Iris pigment epithelial cell (primary cell): ENCODE measurements around the gene HAS3.

Experiments used
- DNase-seq: peaks from one replicate; pipeline ENCODE4 v3.0.0-alpha.2; 2011; ENCODE audit warnings: low read depth

HAS3 gene

DNA sequence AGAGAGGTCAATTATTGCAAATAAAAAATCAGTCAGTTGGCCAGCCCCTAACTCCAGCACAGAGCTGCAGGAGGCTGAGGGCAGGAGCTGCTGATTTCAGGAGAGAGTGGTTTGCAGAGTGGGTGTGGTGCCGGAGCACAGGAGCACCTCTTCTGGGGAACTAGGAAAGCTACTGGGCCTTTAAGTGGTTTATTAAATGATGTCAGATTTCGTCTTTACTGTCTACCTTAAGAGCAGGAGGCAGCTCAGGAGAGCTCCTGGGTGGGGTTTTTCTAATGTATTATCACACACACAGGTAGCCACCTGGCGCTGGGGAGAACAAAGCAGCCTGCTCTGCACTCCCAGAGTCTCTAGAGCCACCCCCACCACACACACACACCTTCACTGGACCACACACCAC is 11.5 kb upstream of the HAS3 start:
- DNase-seq: no peak

GRCh38 chr16:69094501-69094900 is 11.0 kb upstream of the HAS3 start:
- DNase-seq: no peak

DNA sequence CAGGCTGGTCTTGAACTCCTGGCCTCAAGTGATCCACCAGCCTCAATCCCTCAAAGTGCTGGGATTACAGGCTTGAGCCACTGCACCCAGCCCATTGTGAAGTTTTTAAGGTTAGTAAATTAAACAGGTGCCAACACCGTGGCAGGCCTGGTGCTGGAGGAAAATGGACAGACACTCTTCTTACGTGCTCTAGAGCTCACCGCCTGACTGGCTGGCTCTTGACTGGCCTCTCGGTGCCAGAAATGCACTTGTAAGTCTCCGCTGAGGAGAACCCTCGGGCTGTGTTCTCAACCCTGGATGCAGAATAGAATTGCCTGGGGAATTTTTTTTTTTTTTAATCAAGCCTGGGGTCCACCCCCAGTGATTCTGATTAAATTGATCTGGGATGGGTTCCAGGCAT is 10.3 kb upstream of the HAS3 start:
- DNase-seq: no peak

GRCh38 chr16:69100071-69100691 is 5.3 kb upstream of the HAS3 start:
- no peak for DNase-seq

DNA sequence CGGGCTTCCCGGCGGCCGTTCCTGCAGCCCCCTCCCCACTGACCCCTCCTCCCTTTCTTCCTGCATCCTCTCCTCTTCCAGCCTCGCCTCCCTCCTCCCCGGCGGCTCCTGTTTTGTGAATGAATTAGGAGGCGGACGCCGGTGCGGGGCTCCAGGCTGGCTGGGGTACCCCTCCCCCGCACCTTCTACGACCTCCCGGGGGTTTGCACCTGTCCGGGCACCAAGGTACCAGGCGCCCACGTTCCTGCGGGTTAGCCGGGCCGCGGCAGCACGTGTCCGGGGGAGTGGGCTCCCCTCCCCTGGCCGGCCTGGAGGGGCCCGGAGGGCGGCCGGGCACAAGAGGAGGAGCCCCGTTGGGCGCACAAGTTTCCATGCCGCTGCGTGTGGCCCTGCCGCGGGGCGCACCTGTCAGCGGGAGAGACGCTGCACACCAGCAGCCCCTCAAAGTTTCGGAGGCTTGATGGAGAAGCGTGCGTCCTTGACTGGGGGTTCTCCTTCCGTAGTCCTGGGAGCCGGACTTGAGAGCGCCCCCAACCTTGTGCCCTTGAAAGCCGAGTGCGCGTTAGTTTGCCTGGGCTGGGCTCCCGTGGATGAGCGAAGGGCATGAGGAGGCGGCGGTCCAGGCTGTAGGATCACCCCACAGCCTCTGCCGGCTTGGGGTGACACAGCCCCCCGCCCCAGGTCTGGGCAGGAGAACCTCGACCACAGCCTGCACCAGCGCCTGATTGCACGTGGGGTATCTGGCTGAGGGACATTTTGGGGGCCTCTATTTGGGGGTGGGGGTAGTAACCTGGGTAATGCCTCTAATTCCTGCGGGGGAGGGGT is 1.2 kb downstream of the HAS3 start:
- DNase-seq: no peak

GRCh38 chr16:69107316-69107962 is 2.0 kb downstream of the HAS3 start:
- no peak for DNase-seq

DNA sequence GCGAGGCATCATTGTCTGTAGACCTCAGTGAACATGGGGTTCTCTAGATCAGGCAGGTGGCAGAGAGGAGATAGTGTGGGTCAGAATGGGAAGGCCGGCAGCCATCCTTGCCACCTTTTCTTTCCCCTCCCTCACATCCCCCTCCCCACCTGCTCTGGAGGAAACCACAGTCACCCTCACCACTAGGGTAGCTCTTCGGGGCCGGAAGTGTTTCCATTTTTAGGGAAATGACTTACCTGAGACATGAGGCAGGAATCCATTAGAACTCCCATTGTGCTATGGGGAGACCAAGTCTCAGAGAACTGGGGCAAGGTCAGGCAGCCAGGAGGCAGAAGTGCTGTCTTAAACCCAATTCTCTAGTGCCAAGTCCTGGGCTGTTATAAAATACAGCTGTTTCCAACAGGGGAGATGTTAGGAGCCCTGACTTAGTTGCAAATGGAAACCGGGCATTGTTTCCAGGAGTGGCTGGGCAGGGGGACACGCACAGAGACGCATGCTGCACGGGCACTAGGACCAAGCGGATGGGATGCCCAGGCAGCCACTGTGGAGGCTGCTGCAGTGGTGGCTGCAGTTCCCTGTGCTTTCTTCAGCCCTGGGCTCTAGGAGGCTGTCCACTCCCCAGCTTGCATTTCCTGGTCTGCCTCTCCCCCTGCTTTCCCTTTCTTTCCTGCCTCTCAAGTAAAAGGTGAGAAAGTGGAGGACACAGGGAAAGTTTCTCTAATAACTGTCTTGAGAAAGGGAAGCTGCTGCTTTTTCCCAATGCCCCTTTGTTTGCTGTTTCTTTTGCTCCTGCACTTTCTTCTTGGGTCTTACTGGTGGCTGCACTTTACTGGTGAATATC is 2.8 kb downstream of the HAS3 start:
- no peak for DNase-seq

DNA sequence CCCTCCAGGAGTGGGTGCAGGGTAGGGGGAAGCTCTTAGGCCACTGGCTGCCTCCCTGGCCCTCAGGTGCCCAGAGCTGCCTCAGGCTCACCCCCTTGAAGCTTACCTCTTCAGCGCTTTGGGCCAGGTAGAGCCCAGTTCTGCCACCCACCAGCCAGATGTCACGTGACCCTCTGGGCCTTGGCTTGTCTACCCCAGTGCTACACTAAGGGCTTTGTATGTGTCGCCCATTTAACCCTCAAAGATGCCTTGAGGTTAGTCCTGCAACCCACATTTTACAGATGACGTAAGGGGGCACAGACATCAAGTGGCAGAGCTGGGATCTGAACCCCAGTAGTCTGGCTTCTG is 3.4 kb downstream of the HAS3 start:
- DNase-seq: no peak

GRCh38 chr16:69109486-69110270 is 4.2 kb downstream of the HAS3 start:
- no peak for DNase-seq

DNA sequence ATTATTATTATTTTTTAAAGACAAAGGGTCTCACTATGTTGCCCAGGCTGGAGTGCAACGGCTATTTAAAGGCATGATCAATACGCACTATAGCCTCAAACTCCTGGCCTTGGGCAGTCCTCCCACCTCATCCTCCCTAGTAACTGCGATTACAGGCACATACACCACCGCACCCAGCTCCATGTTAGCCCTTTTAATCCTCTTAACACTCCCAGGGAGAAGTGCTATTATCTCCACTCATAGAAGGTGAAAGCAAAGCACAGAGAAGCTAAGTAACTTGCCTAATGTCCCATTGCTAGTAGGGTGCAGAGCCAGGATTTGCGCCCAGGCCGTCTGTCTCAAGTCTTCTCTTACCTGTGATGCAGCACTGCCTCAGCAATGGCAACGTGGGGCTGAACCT is 5.0 kb downstream of the HAS3 start:
- no peak for DNase-seq

GRCh38 chr16:69111216-69111875 is 5.9 kb downstream of the HAS3 start:
- DNase-seq: no peak

DNA sequence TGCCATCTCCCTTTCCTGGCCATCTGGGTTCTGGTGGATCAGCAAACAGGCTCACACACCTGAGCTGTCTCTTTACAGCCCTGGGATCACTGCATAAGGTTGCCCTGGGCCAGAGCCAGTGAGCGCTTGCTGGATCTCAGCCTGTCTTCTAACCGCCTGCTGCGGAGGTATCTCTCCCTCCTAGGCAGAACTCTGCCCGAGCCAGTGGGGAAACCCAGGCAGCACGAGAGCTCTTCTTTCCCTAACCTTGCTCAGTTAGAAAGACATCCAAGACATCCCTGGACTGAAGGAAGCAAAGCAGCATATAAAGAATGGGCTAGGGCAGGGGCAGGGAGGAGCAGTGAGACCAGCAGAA is 6.4 kb downstream of the HAS3 start:
- no peak for DNase-seq

DNA sequence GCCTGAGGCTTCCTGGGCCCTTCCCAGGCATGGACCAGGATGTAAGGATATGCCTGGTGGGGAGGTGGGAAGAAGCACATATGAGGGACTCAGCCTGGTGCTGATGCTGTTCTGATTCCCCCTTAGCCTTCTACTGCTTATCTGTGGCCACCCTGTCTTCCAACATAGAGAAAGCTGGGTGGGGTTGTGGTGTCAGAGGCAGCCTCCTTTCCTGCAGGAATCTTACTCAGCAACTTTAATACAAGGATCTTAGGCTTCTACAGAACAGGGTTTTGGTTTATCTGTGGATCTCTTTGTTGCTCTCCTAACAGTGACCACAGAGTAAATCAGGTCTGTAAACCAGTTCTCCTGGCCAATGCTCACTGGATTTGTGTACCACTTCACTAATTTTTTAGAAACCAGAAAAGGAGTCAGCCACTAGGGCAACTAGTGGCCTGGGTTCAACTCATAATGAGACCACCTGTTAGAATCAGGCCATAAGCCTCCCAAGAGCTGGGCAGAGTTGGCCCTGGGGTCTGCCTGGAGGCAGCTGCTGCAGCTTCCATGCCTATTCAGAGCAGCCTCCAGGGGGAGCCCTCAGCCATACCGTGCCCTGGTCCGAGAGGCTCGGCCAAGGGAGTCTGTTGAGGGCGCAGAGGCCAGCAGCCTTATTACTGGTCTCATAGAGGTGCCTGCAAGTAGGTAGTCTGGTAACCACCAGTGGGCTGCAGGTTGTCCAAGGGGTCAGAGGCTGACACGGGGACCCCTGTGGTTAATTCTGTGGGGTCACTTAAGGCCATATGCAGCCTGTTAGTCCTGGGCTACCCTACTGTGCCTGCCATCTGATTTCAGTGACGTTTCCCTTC is 7.1 kb downstream of the HAS3 start:
- no peak for DNase-seq

DNA sequence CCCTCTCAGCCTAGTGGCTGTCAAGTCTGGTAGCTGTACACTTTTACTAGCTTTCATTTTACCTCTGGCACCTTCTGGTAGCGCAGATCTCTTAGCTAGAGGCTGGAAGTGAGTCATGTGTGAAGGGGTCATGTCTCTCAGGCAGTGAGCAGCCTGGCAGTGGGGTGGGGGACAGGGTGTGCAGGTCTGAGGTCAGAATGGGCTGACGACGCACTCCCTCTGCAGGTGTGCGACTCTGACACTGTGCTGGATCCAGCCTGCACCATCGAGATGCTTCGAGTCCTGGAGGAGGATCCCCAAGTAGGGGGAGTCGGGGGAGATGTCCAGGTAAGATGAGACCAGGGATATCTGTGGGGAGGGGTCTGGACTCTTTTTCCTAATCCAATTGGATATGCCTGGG is 7.8 kb downstream of the HAS3 start:
- no peak for DNase-seq

GRCh38 chr16:69114346-69114975 is 9.0 kb downstream of the HAS3 start:
- no peak for DNase-seq

DNA sequence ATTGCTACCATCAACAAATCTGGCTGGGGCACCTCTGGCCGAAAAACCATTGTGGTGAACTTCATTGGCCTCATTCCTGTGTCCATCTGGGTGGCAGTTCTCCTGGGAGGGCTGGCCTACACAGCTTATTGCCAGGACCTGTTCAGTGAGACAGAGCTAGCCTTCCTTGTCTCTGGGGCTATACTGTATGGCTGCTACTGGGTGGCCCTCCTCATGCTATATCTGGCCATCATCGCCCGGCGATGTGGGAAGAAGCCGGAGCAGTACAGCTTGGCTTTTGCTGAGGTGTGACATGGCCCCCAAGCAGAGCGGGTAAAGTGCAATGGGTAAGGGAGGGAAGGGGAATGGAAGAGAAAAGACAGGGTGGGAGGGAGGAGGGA is 9.5 kb downstream of the HAS3 start:
- no peak for DNase-seq

DNA sequence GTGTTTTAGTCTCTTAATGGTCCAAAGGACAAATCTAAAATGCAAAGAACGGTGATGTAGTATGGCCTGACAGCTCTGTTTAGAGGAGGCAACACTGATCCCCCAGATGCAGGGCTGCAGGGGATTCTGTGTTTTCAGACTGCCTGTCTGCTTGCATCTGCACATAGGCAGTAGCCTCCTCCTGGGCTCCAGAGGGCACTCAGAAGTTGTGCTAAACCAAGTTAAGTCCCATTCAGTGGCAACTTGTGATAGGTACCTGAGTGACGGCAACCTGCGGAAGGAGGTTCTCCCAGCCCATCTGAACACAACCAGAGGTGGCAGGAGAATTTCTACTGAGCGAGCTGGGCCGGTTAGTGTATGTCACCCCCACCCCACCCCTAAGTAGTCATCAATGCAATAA is 9.9 kb downstream of the HAS3 start:
- no peak for DNase-seq

GRCh38 chr16:69115837-69116236 is 10.4 kb downstream of the HAS3 start:
- DNase-seq: no peak

GRCh38 chr16:69116256-69116875 is 10.9 kb downstream of the HAS3 start:
- DNase-seq: no peak
